CD14-positive monocyte (primary cell): ENCODE measurements around the gene PDZD7. TPM values are rescaled to one million over a fixed set of nuclear protein-coding genes. Genes with fewer than 3 reads are reported as not detected.

Source experiments
- DNase-seq, 3 donors: peaks; one replicate each; pipeline ENCODE4 v3.0.0-alpha.2; 2011 to 2022
- H2AFZ ChIP-seq: 2 replicates; pipeline ENCODE4 v1.6.0; 2012; ENCODE audit warnings: mild to moderate bottlenecking, low read depth, low read length, inconsistent platforms; ENCODE audit not compliant: insufficient read depth, poor library complexity, severe bottlenecking
- H3K27ac ChIP-seq, 2 donors: 1 replicate in 1 of 2; 2 replicates in 1 of 2; pipeline ENCODE4 v1.5.1; 2012 to 2013; ENCODE audit warnings: low read length in 2 of 2, control low read depth in 1 of 2, inconsistent platforms in 1 of 2, low read depth in 1 of 2, mild to moderate bottlenecking in 1 of 2
- H3K27me3 ChIP-seq, 2 donors: one replicate each; pipeline versions ENCODE4 v1.6.0 to v1.6.1; 2011 to 2013; ENCODE audit warnings: low read length in 2 of 2; ENCODE audit not compliant: control insufficient read depth in 2 of 2, insufficient read depth in 2 of 2
- H3K36me3 ChIP-seq, 2 donors: replicated peaks in 1 of 2; 1 replicate in 1 of 2; 2 replicates in 1 of 2; pipeline versions ENCODE4 v1.5.1 to v1.6.1; 2012 to 2013; ENCODE audit warnings: low read length in 2 of 2, control low read depth in 1 of 2, inconsistent platforms in 1 of 2, mild to moderate bottlenecking in 1 of 2; ENCODE audit not compliant: insufficient read depth in 2 of 2, control insufficient read depth in 1 of 2
- H3K4me1 ChIP-seq, 2 donors: 1 replicate in 1 of 2; 2 replicates in 1 of 2; pipeline versions ENCODE4 v1.5.1 to v1.6.1; 2012 to 2013; ENCODE audit warnings: low read length in 2 of 2, control low read depth in 1 of 2, inconsistent platforms in 1 of 2, mild to moderate bottlenecking in 1 of 2, moderate library complexity in 1 of 2; ENCODE audit not compliant: insufficient read depth in 2 of 2, control insufficient read depth in 1 of 2
- H3K4me2 ChIP-seq: replicated peaks from 2 replicates; pipeline ENCODE3; 2012; ENCODE audit warnings: low read length, moderate library complexity, mild to moderate bottlenecking; ENCODE audit not compliant: poor library complexity, severe bottlenecking; ENCODE audit errors: extremely low read depth
- H3K4me3 ChIP-seq, 3 experiments: fragments of 200-600 bp in 1 of 3; sonication (generic) in 1 of 3; replicated peaks in 1 of 3; 1 replicate in 2 of 3; 2 replicates in 1 of 3; pipeline ENCODE4 v1.5.1; 2011 to 2013; ENCODE audit warnings: low read length in 3 of 3, mild to moderate bottlenecking in 3 of 3, control low read depth in 2 of 3, low read depth in 2 of 3, inconsistent platforms in 1 of 3, moderate library complexity in 1 of 3
- H3K79me2 ChIP-seq: 2 replicates; pipeline ENCODE4 v1.6.0; 2012; ENCODE audit warnings: mild to moderate bottlenecking, control low read depth, inconsistent platforms, low read length, moderate library complexity; ENCODE audit not compliant: insufficient read depth
- H3K9ac ChIP-seq: 2 replicates; pipeline ENCODE4 v1.6.0; 2017; ENCODE audit warnings: low read length, mild to moderate bottlenecking; ENCODE audit not compliant: insufficient read depth, poor library complexity, severe bottlenecking
- H3K9me3 ChIP-seq, 2 donors: replicated peaks in 1 of 2; 1 replicate in 1 of 2; 2 replicates in 1 of 2; pipeline versions ENCODE4 v1.5.1 to v1.6.1; 2012 to 2013; ENCODE audit warnings: low read length in 2 of 2, control low read depth in 1 of 2; ENCODE audit not compliant: control insufficient read depth in 1 of 2, insufficient read depth in 1 of 2
- H4K20me1 ChIP-seq: 2 replicates; pipeline ENCODE4 v1.6.0; 2012; ENCODE audit warnings: mild to moderate bottlenecking, low read length, control low read depth, moderate library complexity; ENCODE audit not compliant: insufficient read depth
- H3K27ac Mint-ChIP-seq, 7 donors: one replicate each; pipeline ENCODE4 v1.8.0; 2020; ENCODE audit warnings: mild to moderate bottlenecking in 7 of 7, mixed read lengths in 7 of 7, moderate library complexity in 6 of 7, inconsistent platforms in 2 of 7
- H3K27me3 Mint-ChIP-seq, 3 donors: one replicate each; pipeline ENCODE4 v1.8.0; 2021 to 2022; ENCODE audit warnings: low read depth in 3 of 3, mild to moderate bottlenecking in 3 of 3, mixed read lengths in 3 of 3, moderate library complexity in 3 of 3, inconsistent platforms in 1 of 3
- H3K36me3 Mint-ChIP-seq, 2 donors: one replicate each; pipeline ENCODE4 v1.8.0; 2020; ENCODE audit warnings: mixed read lengths in 2 of 2, inconsistent platforms in 1 of 2, mild to moderate bottlenecking in 1 of 2
- H3K4me1 Mint-ChIP-seq: one replicate; pipeline ENCODE4 v1.8.0; 2020; ENCODE audit warnings: mild to moderate bottlenecking, mixed read lengths
- H3K4me3 Mint-ChIP-seq, 2 donors: one replicate each; pipeline ENCODE4 v1.8.0; 2020; ENCODE audit warnings: mild to moderate bottlenecking in 2 of 2, mixed read lengths in 2 of 2, moderate library complexity in 1 of 2
- H3K9me3 Mint-ChIP-seq, 7 donors: one replicate each; pipeline ENCODE4 v1.8.0; 2020 to 2022; ENCODE audit warnings: mixed read lengths in 7 of 7, mild to moderate bottlenecking in 6 of 7, moderate library complexity in 6 of 7, inconsistent platforms in 2 of 7
- CTCF ChIP-seq: fragments of 200-600 bp; IDR thresholded peaks from one replicate; pipeline ENCODE4 v1.8.0; 2022; ENCODE audit warnings: antibody characterized with exemption, mild to moderate bottlenecking
- WGBS: methylation state at CpG from one replicate; pipeline ENCODE4 v1.1.5; 2013; ENCODE audit warnings: missing lambda C conversion rate; ENCODE audit not compliant: insufficient coverage; 5-methylcytosine and 5-hydroxymethylcytosine counted together
- intact Hi-C, 2 donors: fragments of 100-400 bp; cut with micrococcal nuclease; formaldehyde crosslinking; loops; one replicate each; pipeline versions ENCODE4 v1.15.0 to v1.15.1; 2023
- polyA plus RNA-seq, 3 donors: library from polyadenylated mRNA; depleted of rRNA in 1 of 3; unstranded in 2 of 3; stranded (reverse) in 1 of 3; fragments of 300-500 nt in 2 of 3; fragments of >200 nt in 1 of 3; fragmentation: Illumina TruSeq in 2 of 3; gene quantifications; 1 replicate in 2 of 3; 2 replicates in 1 of 3; pipeline ENCODE4 v1.2.3, GENCODE V29; 2012 to 2021

Gene PDZD7
- polyA plus RNA-seq, 3 donors, result 0.73 TPM; not detected in 2

GRCh38 chr10:101010329-101010728 lies 20.6 kb downstream of the PDZD7 start:
- Histone ChIP-seq H3K4me2 (no peak overlapping the region), H3K9ac (no peak overlapping the region), H3K36me3 (peaks cover 3 to 12% of the 10 kb centered on the region in 2 donors), H3K27me3 (no peaks in the 10 kb centered on the region), H3K27ac (no peak overlapping the region), H3K4me1 (peaks cover 5 to 8% of the 10 kb centered on the region in 2 donors), H3K4me3 (no peak overlapping the region), H3K79me2 (no peaks in the 10 kb centered on the region), H2AFZ (no peak overlapping the region), H3K9me3 (no peaks in the 10 kb centered on the region), H4K20me1 (no peaks in the 10 kb centered on the region)
- 96% methylated on average over 8 of the region's 22 CpGs for WGBS
- no peak for TF ChIP-seq CTCF
- intact Hi-C loops, result loop anchor here in 1 of 2 donors (5.0 kb wide), 1 partner anchor 43 kb away; the partner anchor contains the start of gene SEMA4G
- Mint-ChIP-seq H3K9me3 (peaks cover 0 to 3% (median 0%) of the 10 kb centered on the region in 7 donors), H3K27ac (no peak overlapping the region), H3K27me3 (peaks cover 3 to 18% (median 11%) of the 10 kb centered on the region in 3 donors), H3K36me3 (peaks cover 1 to 17% of the 10 kb centered on the region in 2 donors), H3K4me3 (no peak overlapping the region), H3K4me1 (peaks cover 16% of the 10 kb centered on the region)
- DNase-seq, result no peak

- Mint-ChIP-seq H3K27me3 (peaks cover 3 to 9% (median 7%) of the 10 kb centered on the region in 3 donors), H3K27ac (peak overlapping the region in 2 of 7 donors; percentile 23 to 40), H3K4me1 (peaks cover 12% of the 10 kb centered on the region), H3K4me3 (no peak overlapping the region), H3K9me3 (peaks cover 0 to 3% (median 0%) of the 10 kb centered on the region in 7 donors), H3K36me3 (peaks cover 5 to 20% of the 10 kb centered on the region in 2 donors)
- Histone ChIP-seq H2AFZ (no peak overlapping the region), H3K9me3 (no peaks in the 10 kb centered on the region), H4K20me1 (no peaks in the 10 kb centered on the region), H3K9ac (no peak overlapping the region), H3K79me2 (no peaks in the 10 kb centered on the region), H3K27me3 (no peaks in the 10 kb centered on the region), H3K4me3 (no peak overlapping the region), H3K36me3 (peaks cover 3 to 12% of the 10 kb centered on the region in 2 donors), H3K4me2 (no peak overlapping the region), H3K27ac (no peak overlapping the region), H3K4me1 (peaks cover 5 to 8% of the 10 kb centered on the region in 2 donors)
- intact Hi-C loops, result no loop called here
- DNase-seq, result no peak
- TF ChIP-seq CTCF, result no peak
- 67% methylated on average over 3 of the region's 6 CpGs for WGBS
Measured at GRCh38 chr10:101008823-101009423, 22.0 kb downstream of the PDZD7 start.
